Hematopoietic multipotent progenitor cell (in vitro differentiated cells): Measurements from ENCODE around the gene L3MBTL1. TPM values are rescaled to one million over a fixed set of nuclear protein-coding genes. Genes with fewer than 3 reads are reported as not detected.
"Not testable (repeated sequence)": the region's sequence is repeated elsewhere in the genome, so short reads cannot be mapped to it uniquely, and the experiment has no call there.

Experiments used
- DNase-seq, 3 donors: peaks; one replicate each; pipeline ENCODE4 v3.0.0-alpha.2; 2011 to 2015; ENCODE audit warnings: low read depth in 2 of 3, low spot score in 2 of 3
- total RNA-seq: library from RNA; depleted of rRNA; stranded (reverse); fragments of >200 nt; gene quantifications from one replicate; pipeline ENCODE4 v1.2.3, GENCODE V29; 2012

The L3MBTL1 gene
- total RNA-seq, 1 donor = 20.7 TPM

DNA sequence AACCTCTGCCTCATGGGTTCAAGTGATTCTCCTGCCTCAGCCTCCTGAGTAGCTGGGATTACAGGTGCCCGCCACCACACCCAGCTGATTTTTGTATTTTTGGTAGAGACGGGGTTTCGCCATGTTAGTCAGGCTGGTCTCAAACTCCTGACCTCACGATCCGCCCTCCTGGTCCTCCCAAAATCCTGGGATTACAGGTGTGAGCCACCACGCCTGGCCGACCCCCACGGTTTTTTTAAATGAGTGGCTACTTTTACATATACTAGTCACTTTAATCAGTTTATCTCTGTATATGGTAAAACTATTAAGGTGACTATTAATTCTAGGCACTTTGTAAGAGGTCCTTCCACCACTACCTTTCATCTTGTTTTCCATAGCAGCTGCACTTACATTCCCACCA lies 5.5 kb upstream of the L3MBTL1 start:
- not testable (repeated sequence) for DNase-seq

DNA sequence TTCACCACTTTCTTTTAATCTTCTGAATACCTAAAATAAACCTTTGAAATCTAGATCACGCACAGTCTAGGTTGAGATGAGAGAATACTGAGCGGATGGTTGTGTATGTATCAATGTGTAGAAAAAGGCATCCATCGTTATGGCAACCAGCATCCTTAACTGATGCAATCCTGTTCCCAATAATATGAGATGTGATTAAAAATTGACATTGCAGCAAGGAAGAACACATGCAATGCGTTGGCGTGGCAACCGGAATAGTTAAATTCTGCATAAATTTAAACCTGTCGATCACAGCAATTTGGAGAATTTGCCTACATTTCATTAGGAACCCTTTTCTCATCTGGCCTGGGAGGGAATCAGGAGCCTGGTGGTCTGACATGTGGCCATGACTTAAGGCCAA lies 1.3 kb upstream of the L3MBTL1 start:
- no peak for DNase-seq

DNA sequence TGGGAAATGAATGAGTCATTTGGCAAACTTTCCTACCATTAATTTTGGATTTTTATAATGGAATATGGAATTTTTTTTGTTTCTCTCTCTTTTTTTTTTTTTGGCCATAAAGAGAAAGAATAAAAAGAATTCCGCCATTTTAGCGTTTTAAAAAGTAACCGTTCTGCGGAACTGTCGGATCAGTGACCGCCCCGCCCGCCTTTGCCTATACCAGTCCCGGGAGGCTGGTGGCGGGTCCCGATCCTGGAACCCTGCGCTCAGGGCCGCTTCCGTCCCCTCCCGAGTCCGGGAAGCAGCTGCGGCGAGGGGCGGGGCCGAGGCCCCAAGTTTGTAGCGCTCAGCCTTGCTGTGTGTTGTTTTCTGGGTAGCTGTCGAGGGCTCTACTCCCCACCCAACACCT lies 609 bp downstream of the L3MBTL1 start:
- no peak for DNase-seq

DNA sequence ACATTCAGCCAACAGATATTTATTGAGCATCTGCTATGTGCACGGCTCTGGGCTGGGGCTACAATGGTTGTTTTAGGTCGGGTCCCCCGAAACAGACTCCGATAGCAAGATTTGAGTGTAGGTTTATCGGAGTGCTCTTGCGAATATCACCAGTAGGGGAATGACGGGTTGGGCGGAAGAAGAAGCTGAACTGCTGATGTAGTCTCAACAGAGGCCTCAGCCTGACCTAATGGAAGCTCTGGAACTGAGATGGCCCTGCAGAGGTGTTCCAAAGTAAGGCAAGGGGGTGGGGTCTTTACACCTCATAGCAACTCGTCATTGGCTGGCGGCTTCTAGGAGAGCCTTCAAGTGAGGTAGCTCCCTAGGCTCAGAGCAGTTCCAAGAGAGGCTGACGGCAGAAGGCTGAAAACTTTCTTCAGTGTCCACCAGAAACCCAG lies 1.1 kb downstream of the L3MBTL1 start:
- peak in 1 of 3 donors; percentile 17 for DNase-seq

DNA sequence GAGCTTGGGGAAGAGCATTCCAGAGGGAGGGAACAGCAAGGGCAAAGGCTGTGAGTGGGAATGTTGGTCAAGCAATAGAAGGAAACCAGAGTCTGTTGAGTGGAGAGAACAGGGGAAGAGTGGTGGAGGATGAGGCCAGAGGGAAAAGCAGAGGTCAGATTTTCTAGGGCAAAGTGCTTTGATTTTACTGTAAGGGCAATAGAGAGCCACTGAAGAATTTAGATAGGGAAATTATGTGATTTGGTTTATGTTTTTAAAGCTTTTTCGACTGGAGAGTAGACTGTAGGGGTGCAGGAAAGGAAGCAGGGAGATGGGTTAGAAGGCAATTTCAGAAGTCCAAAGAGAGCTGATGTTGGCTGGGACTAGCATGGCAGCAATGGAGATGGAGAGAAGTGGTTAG lies 4.4 kb downstream of the L3MBTL1 start:
- no peak for DNase-seq

DNA sequence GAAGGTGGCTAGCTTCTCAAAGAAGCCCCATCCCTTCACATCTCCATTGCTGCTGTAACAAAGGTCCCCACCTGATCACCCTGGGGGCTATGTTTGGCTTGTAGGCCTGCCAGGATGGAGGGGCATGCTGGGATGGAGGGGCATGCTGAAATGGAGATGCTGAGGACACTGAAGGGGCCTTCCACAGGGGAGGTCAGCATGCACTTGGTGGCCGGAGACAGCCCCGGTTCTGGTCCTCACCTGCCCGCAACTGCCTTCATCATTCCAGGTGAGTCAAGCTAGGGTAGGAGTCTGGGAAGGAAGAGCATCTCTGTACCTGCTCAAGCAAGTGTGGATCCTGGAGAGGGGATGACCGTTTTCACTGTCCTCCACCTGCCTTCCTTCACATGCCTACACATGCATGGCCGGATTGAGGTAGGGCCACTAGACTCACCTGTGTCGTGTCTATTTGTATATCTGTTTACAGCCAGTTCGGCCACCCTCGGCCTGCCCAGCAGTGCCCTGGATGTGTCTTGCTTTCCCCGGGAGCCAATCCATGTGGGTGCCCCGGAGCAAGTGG lies 6.0 kb downstream of the L3MBTL1 start:
- DNase-seq = no peak

DNA sequence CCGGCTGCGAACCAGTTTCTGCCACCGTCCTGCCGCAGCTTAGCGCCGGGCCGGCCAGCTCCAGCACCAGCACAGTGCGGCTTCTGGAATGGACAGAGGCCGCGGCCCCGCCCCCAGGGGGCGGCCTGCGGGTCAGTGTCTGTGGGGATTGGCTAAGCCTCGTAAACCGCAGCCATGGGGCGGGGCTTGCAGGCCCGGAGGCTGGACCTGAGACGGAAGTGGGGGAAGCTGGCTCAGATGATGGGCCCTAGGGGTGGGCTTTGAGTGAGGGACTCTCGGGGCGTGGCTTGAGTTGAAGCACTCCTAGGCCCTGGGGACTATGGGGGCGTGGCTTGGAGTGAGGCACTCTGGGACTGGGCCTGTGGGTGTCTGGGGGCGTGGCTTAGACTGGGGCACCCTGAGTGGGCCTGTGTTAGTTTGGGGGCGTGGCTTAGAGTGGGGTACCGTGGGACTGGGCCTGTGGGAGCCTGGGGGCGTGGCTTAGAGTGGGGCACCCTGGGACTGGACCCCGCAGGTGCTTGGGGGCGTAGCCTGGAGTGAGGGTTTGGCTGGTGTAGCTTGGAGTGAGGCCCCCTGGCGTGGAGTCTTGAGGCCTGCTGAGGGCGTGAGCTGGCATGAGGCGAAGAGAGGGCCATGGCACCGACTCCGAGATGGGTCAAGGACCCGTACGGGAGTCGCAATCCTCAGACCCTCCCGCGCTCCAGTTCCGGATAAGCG lies 6.6 kb downstream of the L3MBTL1 start:
- peak; percentile 77 to 100 (median 97) for DNase-seq

DNA sequence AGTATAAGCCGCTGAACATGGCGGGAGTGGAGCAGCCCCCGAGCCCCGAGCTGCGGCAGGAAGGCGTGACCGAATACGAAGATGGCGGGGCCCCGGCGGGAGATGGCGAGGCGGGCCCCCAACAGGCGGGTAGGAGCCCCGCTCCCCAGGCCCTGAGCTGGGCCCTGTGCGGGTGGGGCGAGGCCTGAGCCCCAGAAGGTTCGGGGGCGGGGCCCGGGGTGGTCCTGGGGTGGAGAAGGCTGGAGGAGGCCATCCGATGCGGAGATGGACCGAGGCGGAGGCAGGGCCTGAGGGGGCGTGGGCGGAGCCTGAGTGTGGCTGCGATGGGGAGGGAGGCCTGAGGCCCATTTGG lies 7.1 kb downstream of the L3MBTL1 start:
- DNase-seq = no peak

DNA sequence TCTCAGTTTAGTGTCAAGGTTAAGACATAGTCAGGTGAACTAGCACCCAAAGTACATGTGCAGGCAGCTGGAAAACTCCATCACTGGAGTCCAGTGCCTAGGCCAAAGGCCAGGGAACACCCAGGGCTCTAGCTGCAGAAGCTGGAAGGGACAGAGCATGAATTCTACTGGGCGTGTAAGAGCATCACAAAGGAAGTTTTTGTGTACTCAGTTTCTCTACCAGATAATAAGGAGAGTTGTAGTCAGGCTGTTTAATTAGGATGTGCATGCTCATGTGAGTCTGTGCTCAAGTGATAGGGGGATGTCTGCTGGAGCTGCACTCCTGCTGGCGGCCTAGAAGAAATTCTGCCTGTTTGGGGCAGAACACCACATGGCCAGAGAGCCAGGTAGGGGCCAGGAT lies 8.1 kb downstream of the L3MBTL1 start:
- DNase-seq = no peak

DNA sequence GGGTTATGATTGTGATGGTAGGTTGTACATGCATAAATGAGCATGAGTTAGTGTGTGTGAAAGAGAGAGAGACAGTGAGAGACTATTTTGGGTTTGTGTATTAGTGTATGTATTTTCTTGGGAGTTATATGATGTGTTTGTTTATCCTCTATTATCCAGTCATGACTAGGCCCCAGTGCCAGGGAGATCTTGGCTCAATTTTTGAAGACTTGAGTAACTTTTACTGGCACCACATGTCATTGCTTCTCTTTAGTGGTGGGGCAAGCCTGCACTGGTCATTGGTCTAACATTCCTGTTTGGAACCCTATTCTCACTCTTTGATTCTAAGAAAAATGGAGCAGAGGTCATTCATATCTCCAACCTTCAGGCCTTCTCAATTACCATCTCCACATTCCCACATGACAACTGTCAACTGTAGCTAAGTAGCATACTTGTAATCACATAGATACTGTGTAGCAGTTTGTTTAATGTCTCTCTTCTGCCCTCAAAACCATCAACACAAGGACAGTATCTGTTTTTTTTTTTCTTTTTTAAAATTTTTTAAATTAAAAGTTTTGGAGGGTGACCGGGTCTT lies 8.8 kb downstream of the L3MBTL1 start:
- no peak for DNase-seq

DNA sequence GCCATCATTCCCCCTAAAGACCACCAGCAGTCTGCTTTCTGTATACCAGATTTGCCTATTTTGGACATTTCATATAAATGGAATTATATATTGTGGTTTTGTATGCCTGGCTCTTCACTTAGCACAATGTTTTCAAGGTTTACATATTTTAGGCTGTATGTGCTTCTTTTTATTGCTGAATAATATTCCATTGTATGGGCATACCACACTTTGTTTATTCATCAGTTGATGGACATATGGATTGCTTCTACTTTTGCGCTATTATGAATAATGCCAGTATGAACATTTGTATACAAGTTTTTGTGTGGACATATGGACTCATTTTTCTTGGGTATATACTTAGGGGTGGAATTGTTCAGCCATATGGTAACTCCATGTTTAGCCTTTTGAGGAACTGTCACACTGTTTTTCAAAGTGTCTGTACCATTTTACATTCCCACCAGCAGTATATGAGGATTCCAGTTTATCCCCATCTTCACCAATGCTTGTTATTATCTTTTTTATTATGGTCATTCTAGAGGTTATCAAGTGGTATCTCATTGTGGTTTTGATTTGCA lies 12.7 kb downstream of the L3MBTL1 start:
- DNase-seq = no peak

DNA sequence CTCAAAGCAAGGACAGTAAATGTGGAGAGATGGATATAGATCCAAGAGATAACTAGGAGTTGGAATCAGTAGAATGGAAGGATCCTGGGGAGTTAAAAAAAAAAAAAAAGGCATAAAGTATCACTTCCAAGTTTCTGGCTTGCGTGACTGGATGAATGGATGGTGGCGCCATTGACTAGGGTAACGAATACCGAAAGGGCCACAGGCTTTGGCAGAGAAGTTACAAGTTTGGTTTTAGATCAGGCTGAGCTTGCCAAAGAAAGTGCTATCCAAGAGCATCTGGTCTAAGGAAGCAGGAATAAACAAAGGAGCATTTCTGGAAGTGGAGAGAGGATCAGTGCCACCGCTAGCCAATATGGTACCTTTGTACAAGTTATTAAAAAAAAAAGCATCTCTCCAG lies 17.5 kb downstream of the L3MBTL1 start:
- no peak for DNase-seq

DNA sequence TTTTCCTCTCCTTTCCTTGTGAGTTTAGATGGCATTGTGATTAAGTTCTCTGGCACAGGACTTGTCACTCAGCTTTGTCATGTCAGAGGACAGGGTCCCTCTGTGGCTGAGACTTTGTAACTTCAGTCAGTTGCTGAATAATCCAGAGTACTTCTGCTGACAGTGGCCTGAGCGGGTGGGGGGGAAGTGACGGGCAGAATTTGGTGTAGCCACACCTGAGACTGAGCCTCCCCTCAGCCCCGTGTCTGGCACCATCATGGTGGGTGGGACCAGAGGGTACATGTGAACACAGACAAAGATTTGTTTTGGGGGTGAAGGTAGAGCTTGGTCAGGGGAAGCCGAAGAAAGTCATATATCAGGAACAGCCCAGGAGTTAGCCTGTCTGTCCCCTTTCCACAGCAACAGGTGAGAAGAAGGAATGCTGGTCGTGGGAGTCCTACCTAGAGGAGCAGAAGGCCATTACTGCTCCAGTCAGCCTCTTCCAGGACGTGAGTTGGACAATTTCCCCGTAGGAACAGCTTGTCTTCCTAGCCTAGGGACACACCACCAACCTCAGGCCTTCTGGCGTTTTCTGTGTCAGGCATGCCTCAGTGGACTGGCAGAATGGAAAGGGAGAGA lies 20.9 kb downstream of the L3MBTL1 start:
- no peak for DNase-seq

DNA sequence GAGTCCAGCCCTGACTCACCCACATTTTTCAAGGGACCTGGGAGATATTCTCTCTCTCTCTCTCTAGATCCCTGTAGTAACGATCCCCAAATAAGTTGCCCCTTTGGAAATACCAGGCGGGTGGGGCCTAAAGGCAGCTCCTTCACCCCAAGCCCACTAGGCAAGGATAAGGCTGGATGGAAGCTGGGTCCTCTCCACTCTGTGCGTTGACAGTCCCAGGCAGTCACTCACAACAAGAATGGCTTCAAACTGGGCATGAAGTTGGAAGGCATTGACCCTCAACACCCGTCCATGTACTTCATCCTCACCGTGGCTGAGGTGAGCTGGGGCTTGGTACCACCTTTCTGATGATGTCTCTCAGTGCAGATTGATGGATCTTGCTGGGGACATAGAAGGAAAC lies 21.6 kb downstream of the L3MBTL1 start:
- DNase-seq = no peak

DNA sequence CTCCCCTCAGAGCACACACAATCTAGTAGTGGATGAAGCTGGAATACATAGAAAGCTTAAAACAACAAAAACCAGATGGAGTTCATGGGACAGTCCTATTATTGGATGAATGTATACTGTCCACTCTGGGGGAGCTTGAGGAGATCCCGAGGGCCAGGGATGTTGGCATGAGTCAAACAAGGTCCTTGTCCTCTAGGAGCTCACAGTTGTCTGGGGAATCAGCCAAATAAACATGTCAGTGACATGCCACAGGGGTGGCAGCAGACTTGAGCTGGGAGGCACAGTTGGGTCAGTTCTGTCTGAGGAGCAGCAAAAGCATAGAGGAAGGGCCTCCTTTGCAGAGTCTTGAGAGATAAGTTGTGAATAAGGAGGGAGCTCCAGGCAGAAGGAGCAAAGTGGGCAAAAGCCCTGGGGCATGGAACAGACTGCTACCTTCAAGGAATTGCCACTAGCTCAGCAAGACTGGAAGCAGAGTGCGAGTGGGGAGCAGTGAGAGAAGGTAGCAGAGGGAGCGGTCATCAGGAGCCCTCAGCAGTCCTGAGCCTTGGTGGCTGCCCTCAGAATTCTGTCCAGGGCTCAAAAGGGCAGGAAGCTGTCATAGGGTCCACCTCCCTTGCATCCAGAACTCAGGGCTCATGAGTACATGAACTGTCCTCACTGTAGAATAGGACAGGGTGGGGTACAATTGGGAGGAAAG lies 22.1 kb downstream of the L3MBTL1 start:
- no peak for DNase-seq

DNA sequence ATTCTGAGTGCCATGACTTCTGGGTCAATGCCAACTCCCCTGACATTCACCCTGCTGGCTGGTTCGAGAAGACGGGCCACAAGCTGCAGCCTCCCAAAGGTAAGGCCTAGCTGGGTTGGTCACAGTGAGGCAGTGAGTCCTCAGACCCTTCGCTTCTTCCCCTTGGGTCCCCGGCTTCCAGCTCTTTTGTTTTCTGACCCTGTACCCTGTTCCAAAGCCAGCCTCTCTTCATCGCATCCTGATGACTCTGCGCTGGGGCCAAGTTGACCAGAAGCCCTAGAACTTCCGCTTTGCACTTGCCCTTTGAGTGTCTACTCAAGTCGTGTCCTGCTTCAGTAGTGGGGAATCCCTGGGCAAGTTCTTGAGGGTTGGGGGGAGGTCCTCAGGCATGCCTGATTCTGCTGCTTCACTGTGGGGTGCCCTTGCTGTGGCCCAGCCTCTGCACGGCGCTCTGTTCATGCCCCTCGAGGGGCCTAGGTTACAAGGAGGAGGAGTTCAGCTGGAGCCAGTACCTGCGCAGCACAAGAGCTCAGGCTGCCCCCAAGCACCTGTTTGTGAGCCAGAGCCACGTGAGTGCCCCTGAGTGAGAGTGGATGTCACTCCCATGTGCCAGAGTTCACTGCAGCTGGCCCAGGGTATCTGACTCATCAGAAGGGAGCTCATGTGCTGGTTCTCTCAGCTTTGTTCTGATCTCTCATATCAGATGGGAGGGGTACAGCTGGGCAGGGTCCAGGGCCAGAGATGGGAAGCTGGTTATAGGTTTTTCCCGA lies 23.0 kb downstream of the L3MBTL1 start:
- no peak for DNase-seq

DNA sequence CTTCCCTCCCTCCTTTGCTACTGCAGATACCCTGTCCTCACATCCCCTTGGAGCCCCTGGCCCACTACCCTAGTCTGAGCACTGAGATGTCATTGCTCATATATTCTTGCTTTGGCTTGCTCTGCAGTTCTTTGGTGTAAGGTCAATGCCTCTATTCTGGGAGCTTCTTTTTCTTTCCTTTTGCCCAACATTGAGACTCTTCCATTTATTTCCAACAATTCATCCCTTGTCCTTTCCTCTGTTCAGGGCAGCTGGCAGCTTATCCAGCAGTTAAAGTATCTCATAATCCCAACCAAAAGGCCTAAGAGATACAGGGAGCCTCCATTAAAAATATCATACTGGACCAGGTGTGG lies 23.6 kb downstream of the L3MBTL1 start:
- DNase-seq = no peak

DNA sequence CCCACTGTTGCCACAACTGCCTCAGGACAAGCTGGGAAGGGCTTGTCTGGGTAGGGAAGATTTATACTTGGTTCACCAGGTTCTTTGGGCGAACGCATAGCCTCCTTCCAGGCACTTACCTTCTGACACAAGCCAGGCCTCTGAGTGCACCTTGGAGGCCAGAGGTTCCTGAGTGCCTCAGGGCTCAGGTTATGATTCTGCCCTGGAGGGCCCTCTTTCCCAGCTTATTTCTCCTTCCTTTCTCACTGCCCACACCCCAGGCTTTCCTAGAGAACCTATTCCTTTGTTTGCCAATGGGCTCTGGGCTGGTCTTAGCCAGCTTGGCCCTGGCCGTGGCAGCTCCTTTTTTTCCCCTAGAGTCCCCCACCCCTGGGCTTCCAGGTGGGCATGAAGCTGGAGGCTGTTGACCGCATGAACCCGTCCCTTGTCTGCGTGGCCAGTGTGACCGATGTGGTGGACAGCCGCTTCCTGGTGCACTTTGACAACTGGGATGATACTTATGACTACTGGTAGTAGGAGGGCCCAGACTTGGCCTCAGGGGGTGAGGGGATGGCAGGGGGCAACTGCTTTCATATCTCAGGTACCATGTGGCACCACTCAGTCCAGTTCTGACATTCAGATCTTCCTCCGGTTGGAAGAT lies 25.0 kb downstream of the L3MBTL1 start:
- DNase-seq = no peak

DNA sequence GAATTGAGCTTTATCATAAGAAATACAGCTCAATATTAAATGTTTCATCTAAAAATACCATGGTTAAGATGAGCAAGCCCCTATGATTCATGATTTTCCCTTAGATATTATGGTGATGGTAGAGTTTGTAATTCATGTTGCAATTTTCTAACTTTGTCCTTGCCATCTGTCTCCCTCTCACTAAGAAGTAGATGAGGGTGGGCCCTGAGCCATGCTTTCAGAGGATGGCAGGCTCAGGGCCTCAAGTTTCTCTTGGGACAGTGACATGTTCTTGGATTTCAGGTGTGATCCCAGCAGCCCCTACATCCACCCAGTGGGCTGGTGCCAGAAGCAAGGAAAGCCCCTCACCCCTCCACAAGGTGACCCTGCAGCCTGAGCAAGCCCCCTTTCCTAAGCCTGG lies 25.6 kb downstream of the L3MBTL1 start:
- no peak for DNase-seq

DNA sequence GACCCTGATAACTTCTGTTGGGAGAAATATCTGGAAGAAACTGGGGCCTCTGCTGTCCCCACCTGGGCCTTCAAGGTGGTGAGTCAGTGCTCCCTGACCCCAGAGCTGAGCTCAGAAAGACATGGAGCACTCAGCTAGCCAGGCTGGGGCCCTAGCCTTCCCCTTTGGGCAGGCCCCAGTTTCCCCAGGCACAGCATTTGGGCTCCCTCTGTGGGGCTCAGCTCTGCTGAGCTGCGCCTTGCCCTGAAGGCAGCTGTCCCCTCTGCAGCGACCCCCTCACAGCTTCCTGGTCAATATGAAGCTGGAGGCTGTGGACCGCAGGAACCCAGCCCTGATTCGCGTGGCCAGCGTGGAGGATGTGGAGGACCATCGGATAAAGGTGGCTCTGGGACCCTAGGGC lies 26.5 kb downstream of the L3MBTL1 start:
- no peak for DNase-seq
